Ovary (tissue), 3 donors: ENCODE data around the gene NFS1.
A peak's percentile ranks its signal among the peaks of the same experiment; 100 is the strongest.

Source experiments
- CTCF ChIP-seq, 3 donors: fragments of 450-650 bp in 2 of 3; fragments of 200-600 bp in 1 of 3; IDR thresholded peaks; one replicate each; pipeline versions ENCODE4 v1.5.1 to v1.8.0; 2016 to 2022; ENCODE audit warnings: antibody characterized with exemption in 3 of 3, mild to moderate bottlenecking in 1 of 3
- EP300 ChIP-seq: sonication (generic); formaldehyde crosslinking; IDR thresholded peaks from one replicate; pipeline ENCODE4 v1.6.1; 2017; ENCODE audit warnings: antibody characterized with exemption
- POLR2A ChIP-seq: fragments of 450-650 bp; IDR thresholded peaks from one replicate; pipeline ENCODE4 v1.6.1; 2017; ENCODE audit warnings: antibody characterized with exemption, mild to moderate bottlenecking, moderate library complexity
- donor health status: DM: no; HTN: no; CAD: no.

DNA sequence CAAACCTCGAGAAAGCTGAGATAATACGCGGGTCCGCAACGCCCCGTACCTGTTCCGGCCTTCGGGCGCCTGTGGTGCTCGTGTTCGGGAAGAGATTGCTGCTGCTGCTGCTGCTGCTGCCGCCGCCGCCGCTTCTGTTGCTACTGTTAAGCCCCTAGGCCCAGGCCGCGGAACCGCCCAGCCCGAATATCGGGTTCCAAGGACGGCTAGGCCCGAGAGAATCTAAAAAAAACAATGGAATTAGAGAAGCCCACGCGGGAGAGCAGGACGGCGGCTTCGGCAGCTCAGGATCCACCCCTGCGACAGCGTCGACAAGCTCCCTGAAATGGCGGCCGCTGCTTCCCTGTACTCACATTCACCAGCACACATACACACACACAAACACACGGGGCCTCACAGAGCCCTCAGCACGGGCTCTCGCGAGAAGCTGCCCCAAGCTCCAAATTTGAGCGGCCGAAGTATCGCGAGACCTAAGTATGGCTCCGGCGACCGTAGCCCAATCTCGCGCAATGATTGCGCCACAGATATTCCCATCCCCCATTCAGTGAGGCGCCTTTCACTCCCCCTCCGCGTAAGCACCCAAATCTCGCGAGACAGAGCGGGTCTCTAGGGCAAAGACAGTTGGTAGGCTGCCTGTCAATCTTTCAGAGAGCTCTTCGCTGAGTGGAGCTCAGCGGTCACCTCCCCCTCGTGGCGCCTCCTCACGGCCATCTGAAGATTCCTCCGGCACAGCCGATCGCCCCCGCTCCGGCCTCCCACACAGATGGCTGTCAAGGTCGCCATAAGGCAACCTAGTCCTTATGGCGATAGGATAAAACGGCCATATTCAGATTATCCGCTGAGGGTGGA lies 43.0 kb upstream of the NFS1 start, which contains the start of gene RBM39:
- TF ChIP-seq POLR2A (peak; percentile 97), CTCF (IDR thresholded peaks at IDR 0.05) (peak; percentile 10 to 63 (median 60)), EP300 (peak; percentile 61)
